HepG2 (cell line): ENCODE data around the gene SDR39U1. TPM values are rescaled to one million over a fixed set of nuclear protein-coding genes. Genes with fewer than 3 reads are reported as not detected.

Source experiments
- ATM ChIP-seq: fragments of 450-650 bp; IDR thresholded peaks from 2 replicates; pipeline ENCODE4 v1.7.1; 2017; ENCODE audit warnings: mild to moderate bottlenecking, borderline replicate concordance
- EHMT2 ChIP-seq: fragments of 200-600 bp; sonication (generic); IDR thresholded peaks from 2 replicates; pipeline ENCODE4 v1.7.0; 2017; ENCODE audit warnings: antibody characterized with exemption, low read depth, low read length, borderline replicate concordance
- FOXO1 ChIP-seq: sonication (generic); formaldehyde crosslinking; IDR thresholded peaks from 2 replicates; pipeline ENCODE4 v1.4.0; 2020; ENCODE audit warnings: missing genetic modification reagents
- GLI4 ChIP-seq: sonication (generic); formaldehyde crosslinking; IDR thresholded peaks from 2 replicates; pipeline ENCODE4 v1.5.1; 2020; ENCODE audit warnings: missing genetic modification reagents, mild to moderate bottlenecking, moderate library complexity, borderline replicate concordance
- GMEB2 ChIP-seq: IDR thresholded peaks from 2 replicates; pipeline ENCODE4 v1.6.1; 2016; ENCODE audit warnings: missing biosample characterization, missing genetic modification reagents, low read depth
- HDAC6 ChIP-seq: fragments of 200-600 bp; sonication (generic); IDR thresholded peaks from 2 replicates; pipeline ENCODE4 v1.7.0; 2017; ENCODE audit warnings: mild to moderate bottlenecking, antibody characterized with exemption, low read length, low read depth
- SETDB1 ChIP-seq: sonication (generic); formaldehyde crosslinking; IDR thresholded peaks from 2 replicates; pipeline ENCODE4 v1.5.1; 2020; ENCODE audit warnings: missing genetic modification reagents, mild to moderate bottlenecking, borderline replicate concordance
- TAF1 ChIP-seq: sonication (generic); formaldehyde crosslinking; IDR thresholded peaks from 2 replicates; pipeline ENCODE4 v1.4.0; 2020; ENCODE audit warnings: missing genetic modification reagents
- TP53 ChIP-seq: sonication (generic); formaldehyde crosslinking; conservative IDR thresholded peaks from 2 replicates; pipeline ENCODE4 v1.4.0; 2020; ENCODE audit warnings: missing genetic modification reagents
- ZBTB39 ChIP-seq: sonication (generic); formaldehyde crosslinking; IDR thresholded peaks from 2 replicates; pipeline ENCODE4 v1.5.0; 2020; ENCODE audit warnings: missing genetic modification reagents
- ZFP37 ChIP-seq: sonication (generic); formaldehyde crosslinking; IDR thresholded peaks from 2 replicates; pipeline ENCODE4 v1.4.0; 2020; ENCODE audit warnings: missing genetic modification reagents, borderline replicate concordance
- ZGPAT ChIP-seq: IDR thresholded peaks from 2 replicates; pipeline ENCODE4 v1.6.1; 2016; ENCODE audit warnings: mild to moderate bottlenecking
- ZHX1 ChIP-seq: sonication (generic); formaldehyde crosslinking; IDR thresholded peaks from 2 replicates; pipeline ENCODE4 v1.8.1; 2022; ENCODE audit warnings: low read depth, mild to moderate bottlenecking, missing genetic modification reagents
- ZNF263 ChIP-seq: sonication (generic); formaldehyde crosslinking; IDR thresholded peaks from 2 replicates; pipeline ENCODE4 v1.4.0; 2020; ENCODE audit warnings: missing genetic modification reagents
- ZNF282 ChIP-seq: fragments of 450-650 bp; IDR thresholded peaks from 2 replicates; pipeline ENCODE4 v1.6.1; 2018; ENCODE audit not compliant: partially characterized antibody
- ZNF430 ChIP-seq: sonication (generic); formaldehyde crosslinking; IDR thresholded peaks from 2 replicates; pipeline ENCODE4 v1.9.0; 2021; ENCODE audit warnings: mild to moderate bottlenecking, missing genetic modification reagents
- ZNF644 ChIP-seq: IDR thresholded peaks from 2 replicates; pipeline ENCODE4 v1.6.1; 2016; ENCODE audit warnings: low read depth
- ZNF678 ChIP-seq: sonication (generic); formaldehyde crosslinking; IDR thresholded peaks from 2 replicates; pipeline ENCODE4 v1.4.0; 2020; ENCODE audit warnings: mild to moderate bottlenecking, missing genetic modification reagents
- ZNF761 ChIP-seq: sonication (generic); formaldehyde crosslinking; conservative IDR thresholded peaks from 2 replicates; pipeline ENCODE4 v1.4.0; 2020; ENCODE audit warnings: mild to moderate bottlenecking, missing genetic modification reagents
- ZNF792 ChIP-seq: IDR thresholded peaks from 2 replicates; pipeline ENCODE4 v1.6.1; 2016
- polyA plus RNA-seq, 8 experiments: library from polyadenylated mRNA; depleted of rRNA in 3 of 8; stranded (reverse) in 7 of 8; unstranded in 1 of 8; fragments of >200 nt; fragmentation: Illumina TruSeq in 4 of 8; extraction: Trizol in 4 of 8; gene quantifications; 2 replicates each; pipeline versions ENCODE4 v1.2.1 to v1.2.3, GENCODE V29; 2011 to 2016; ENCODE audit warnings: low read depth in 4 of 8, missing spikeins in 1 of 8, mixed read lengths in 1 of 8; ENCODE audit not compliant: insufficient read depth in 1 of 8
- total RNA-seq, 5 experiments: library from RNA; depleted of rRNA; stranded (reverse); fragments of >200 nt; fragmentation: Illumina TruSeq; extraction: Trizol; gene quantifications; 2 replicates each; pipeline ENCODE4 v1.2.3, GENCODE V29; 2016; ENCODE audit warnings: low read depth in 1 of 5
- TF ChIP-seq, protein P1 (sequence below): sonication (generic); formaldehyde crosslinking; IDR thresholded peaks from 2 replicates; pipeline ENCODE4 v1.5.1; 2020; ENCODE audit warnings: missing genetic modification reagents, mild to moderate bottlenecking, borderline replicate concordance

Gene SDR39U1
- total and polyA plus RNA-seq, 2 of the 13 experiments (the other 11 are each of a cell fraction or from before 2014, with no cell fraction given) = 34.4 to 129 TPM

- 0 out of 2 replicates have a peak, but pooled peaks have one; percentile 22 for TF ChIP-seq ZBTB39 (CRISPR knock-in tag)
- no peak for TF ChIP-seq TP53 (CRISPR knock-in tag)
- no peak for TF ChIP-seq ZNF792 (CRISPR knock-in tag)
- no peak for TF ChIP-seq HDAC6
- TF ChIP-seq, protein P1, sequence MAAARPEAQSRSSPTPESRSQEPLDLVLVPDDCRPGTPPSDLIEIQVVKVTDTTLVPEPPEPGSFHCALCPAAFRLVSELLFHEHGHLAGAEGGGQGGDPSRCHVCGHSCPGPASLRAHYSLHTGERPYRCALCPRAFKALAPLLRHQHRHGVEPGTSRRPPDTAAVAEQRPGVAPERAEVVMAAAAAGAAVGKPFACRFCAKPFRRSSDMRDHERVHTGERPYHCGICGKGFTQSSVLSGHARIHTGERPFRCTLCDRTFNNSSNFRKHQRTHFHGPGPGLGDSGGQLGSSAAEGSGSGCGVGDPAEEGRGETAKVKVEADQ (CRISPR knock-in tag) = no peak
- TF ChIP-seq FOXO1 (CRISPR knock-in tag) = no peak
- no peak; the same call in 1 of the 2 replicates for TF ChIP-seq ZNF644
- TF ChIP-seq GLI4 (CRISPR knock-in tag) = no peak
- peak; percentile 45; the same call in 1 of the 2 replicates for TF ChIP-seq ZGPAT
- no peak for TF ChIP-seq ZNF761 (CRISPR knock-in tag)
- TF ChIP-seq ZNF282 = no peak
- no peak for TF ChIP-seq ZNF678 (CRISPR knock-in tag)
- no peak for TF ChIP-seq EHMT2
- TF ChIP-seq SETDB1 = no peak
- TF ChIP-seq ZFP37 (CRISPR knock-in tag) = 0 out of 2 replicates have a peak, but pooled peaks have one; percentile 7
- no peak for TF ChIP-seq ZHX1 (CRISPR knock-in tag)
- TF ChIP-seq ATM = no peak
- peak; percentile 15; the same call in 1 of the 2 replicates for TF ChIP-seq ZNF263
- TF ChIP-seq TAF1 = peak; percentile 27; the same call in 1 of the 2 replicates
- no peak for TF ChIP-seq GMEB2 (CRISPR knock-in tag)
- TF ChIP-seq ZNF430 (CRISPR knock-in tag) = no peak
These were observed 14.8 kb downstream of the SDR39U1 start (continued) for GRCh38 chr14:24427537-24428508.
